HepG2 (cell line): ENCODE results near the gene MPP3. TPM values are rescaled to one million over a fixed set of nuclear protein-coding genes. Genes with fewer than 3 reads are reported as not detected.

ENCODE experiments used
- ARNTL ChIP-seq: sonication (generic); formaldehyde crosslinking; IDR thresholded peaks from 2 replicates; pipeline ENCODE4 v1.4.0; 2020; ENCODE audit warnings: mild to moderate bottlenecking, missing genetic modification reagents
- ATRX ChIP-seq: sonication (generic); formaldehyde crosslinking; IDR thresholded peaks from 2 replicates; pipeline ENCODE4 v1.4.0; 2020; ENCODE audit warnings: missing genetic modification reagents, borderline replicate concordance
- DRAP1 ChIP-seq: IDR thresholded peaks from 2 replicates; pipeline ENCODE4 v1.6.1; 2016; ENCODE audit warnings: missing genetic modification reagents, missing compliant biosample characterization
- EED ChIP-seq: sonication (generic); formaldehyde crosslinking; IDR thresholded peaks from 2 replicates; pipeline ENCODE4 v1.5.0; 2020; ENCODE audit warnings: mild to moderate bottlenecking, missing genetic modification reagents
- EZH2 ChIP-seq: conservative IDR thresholded peaks from 2 replicates; pipeline ENCODE4 v1.6.1; 2012; ENCODE audit warnings: mild to moderate bottlenecking, low read depth, low read length, moderate library complexity
- HDAC1 ChIP-seq: sonication (generic); formaldehyde crosslinking; IDR thresholded peaks from 2 replicates; pipeline ENCODE4 v1.5.1; 2020; ENCODE audit warnings: mild to moderate bottlenecking, missing genetic modification reagents
- HINFP ChIP-seq: sonication (generic); formaldehyde crosslinking; IDR thresholded peaks from 2 replicates; pipeline ENCODE4 v1.4.0; 2020; ENCODE audit warnings: low read depth, mild to moderate bottlenecking, missing genetic modification reagents
- HIVEP1 ChIP-seq: sonication (generic); formaldehyde crosslinking; IDR thresholded peaks from 2 replicates; pipeline ENCODE4 v1.4.0; 2020; ENCODE audit warnings: mild to moderate bottlenecking, missing genetic modification reagents
- MYNN ChIP-seq: sonication (generic); formaldehyde crosslinking; IDR thresholded peaks from 2 replicates; pipeline ENCODE4 v1.4.0; 2020; ENCODE audit warnings: mild to moderate bottlenecking, low read depth, missing genetic modification reagents
- NFIB ChIP-seq: sonication (generic); formaldehyde crosslinking; IDR thresholded peaks from 2 replicates; pipeline ENCODE4 v1.9.0; 2021; ENCODE audit warnings: missing genetic modification reagents, mild to moderate bottlenecking, borderline replicate concordance
- NFYB ChIP-seq: sonication (generic); formaldehyde crosslinking; IDR thresholded peaks from 2 replicates; pipeline ENCODE4 v1.4.0; 2020; ENCODE audit warnings: missing genetic modification reagents
- POLR2G ChIP-seq: fragments of 200-400 bp; formaldehyde crosslinking; IDR thresholded peaks from 2 replicates; pipeline ENCODE4 v1.6.1; 2018; ENCODE audit warnings: mild to moderate bottlenecking, low read depth, low read length, moderate library complexity
- REPIN1 ChIP-seq: sonication (generic); formaldehyde crosslinking; IDR thresholded peaks from 2 replicates; pipeline ENCODE4 v1.8.0; 2022; ENCODE audit warnings: missing genetic modification reagents, low read depth, mild to moderate bottlenecking, borderline replicate concordance
- SNRNP70 ChIP-seq: fragments of 200-400 bp; formaldehyde crosslinking; IDR thresholded peaks from 2 replicates; pipeline ENCODE4 v1.6.1; 2017; ENCODE audit warnings: mild to moderate bottlenecking, low read depth, low read length, moderate library complexity
- SP1 ChIP-seq, 2 experiments: fragments of 450-650 bp in 1 of 2; sonication (generic) in 1 of 2; formaldehyde crosslinking in 1 of 2; IDR thresholded peaks; 2 replicates each; pipeline versions ENCODE4 v1.4.0 to v1.6.1; 2016 to 2020; ENCODE audit warnings: missing genetic modification reagents in 1 of 2
- SP4 ChIP-seq: sonication (generic); formaldehyde crosslinking; IDR thresholded peaks from 2 replicates; pipeline ENCODE4 v1.8.1; 2023; ENCODE audit warnings: mild to moderate bottlenecking, missing genetic modification reagents
- ZBTB7A ChIP-seq: sonication (generic); formaldehyde crosslinking; IDR thresholded peaks from 2 replicates; pipeline ENCODE4 v1.8.0; 2022; ENCODE audit warnings: mild to moderate bottlenecking, missing genetic modification reagents
- ZNF143 ChIP-seq: sonication (generic); formaldehyde crosslinking; IDR thresholded peaks from 2 replicates; pipeline ENCODE4 v1.4.0; 2020; ENCODE audit warnings: missing genetic modification reagents
- ZNF224 ChIP-seq: sonication (generic); formaldehyde crosslinking; IDR thresholded peaks from 2 replicates; pipeline ENCODE4 v1.5.0; 2020; ENCODE audit warnings: mild to moderate bottlenecking, missing genetic modification reagents
- ZNF24 ChIP-seq: fragments of 450-650 bp; IDR thresholded peaks from 2 replicates; pipeline ENCODE4 v1.6.1; 2017; ENCODE audit warnings: antibody characterized with exemption, mild to moderate bottlenecking
- ZNF431 ChIP-seq: sonication (generic); formaldehyde crosslinking; IDR thresholded peaks from 2 replicates; pipeline ENCODE4 v1.9.0; 2022; ENCODE audit warnings: missing genetic modification reagents, low read depth, mild to moderate bottlenecking, borderline replicate concordance
- ZNF510 ChIP-seq: sonication (generic); formaldehyde crosslinking; IDR thresholded peaks from 2 replicates; pipeline ENCODE4 v1.4.0; 2020; ENCODE audit warnings: low read depth, mild to moderate bottlenecking, missing genetic modification reagents
- ZNF547 ChIP-seq: sonication (generic); formaldehyde crosslinking; IDR thresholded peaks from 2 replicates; pipeline ENCODE4 v1.5.1; 2020; ENCODE audit warnings: mild to moderate bottlenecking, missing genetic modification reagents
- ZNF629 ChIP-seq: sonication (generic); formaldehyde crosslinking; conservative IDR thresholded peaks from 2 replicates; pipeline ENCODE4 v1.5.0; 2020; ENCODE audit warnings: missing genetic modification reagents
- ZNF670 ChIP-seq: sonication (generic); formaldehyde crosslinking; IDR thresholded peaks from 2 replicates; pipeline ENCODE4 v1.8.0; 2022; ENCODE audit warnings: mild to moderate bottlenecking, missing genetic modification reagents, borderline replicate concordance
- polyA plus RNA-seq, 8 experiments: library from polyadenylated mRNA; depleted of rRNA in 3 of 8; stranded (reverse) in 7 of 8; unstranded in 1 of 8; fragments of >200 nt; fragmentation: Illumina TruSeq in 4 of 8; extraction: Trizol in 4 of 8; gene quantifications; 2 replicates each; pipeline versions ENCODE4 v1.2.1 to v1.2.3, GENCODE V29; 2011 to 2016; ENCODE audit warnings: low read depth in 4 of 8, missing spikeins in 1 of 8, mixed read lengths in 1 of 8; ENCODE audit not compliant: insufficient read depth in 1 of 8
- total RNA-seq, 5 experiments: library from RNA; depleted of rRNA; stranded (reverse); fragments of >200 nt; fragmentation: Illumina TruSeq; extraction: Trizol; gene quantifications; 2 replicates each; pipeline ENCODE4 v1.2.3, GENCODE V29; 2016; ENCODE audit warnings: low read depth in 1 of 5

The MPP3 gene
- total and polyA plus RNA-seq, 2 of the 13 experiments (the other 11 are each of a cell fraction or from before 2014, with no cell fraction given): 0.91 to 1.8 TPM

GRCh38 chr17:43771463-43771862 is 61.5 kb downstream of the MPP3 start (continued):
- TF ChIP-seq HINFP (CRISPR knock-in tag) (no peak), EED (CRISPR knock-in tag) (no peak), ZNF143 (CRISPR knock-in tag) (no peak), HDAC1 (CRISPR knock-in tag) (no peak), MYNN (no peak), SP4 (0 out of 2 replicates have a peak, but pooled peaks have one; percentile 25), ZNF547 (0 out of 2 replicates have a peak, but pooled peaks have one; percentile 23), ZNF629 (CRISPR knock-in tag) (peak; percentile 36; the same call in 1 of the 2 replicates), DRAP1 (0 out of 2 replicates have a peak, but pooled peaks have one; percentile 5), NFYB (no peak), SP1 (IDR thresholded peaks at IDR 0.05) (no peak), SP1 (CRISPR knock-in tag; IDR thresholded peaks at IDR 0.05) (no peak), POLR2G (0 out of 2 replicates have a peak, but pooled peaks have one; percentile 8), EZH2 (no peak), ZNF24 (no peak), ZNF431 (CRISPR knock-in tag) (no peak), ZNF510 (0 out of 2 replicates have a peak, but pooled peaks have one; percentile 40), ZBTB7A (no peak), REPIN1 (CRISPR knock-in tag) (no peak), ATRX (CRISPR knock-in tag) (no peak), HIVEP1 (CRISPR knock-in tag) (no peak), SNRNP70 (no peak), ZNF670 (0 out of 2 replicates have a peak, but pooled peaks have one; percentile 43), NFIB (CRISPR knock-in tag) (no peak), ARNTL (CRISPR knock-in tag) (peak; percentile 14; the same call in 1 of the 2 replicates), ZNF224 (CRISPR knock-in tag) (0 out of 2 replicates have a peak, but pooled peaks have one; percentile 11)
